K562 (cell line): ENCODE results near the gene PMM1. TPM values are rescaled to one million over a fixed set of nuclear protein-coding genes. Genes with fewer than 3 reads are reported as not detected.

Source experiments
- CC2D1A ChIP-seq: fragments of 450-650 bp; IDR thresholded peaks from 2 replicates; pipeline ENCODE4 v1.6.1; 2017; ENCODE audit warnings: mild to moderate bottlenecking
- CTBP1 ChIP-seq: fragments of 450-650 bp; IDR thresholded peaks from 2 replicates; pipeline ENCODE4 v1.6.1; 2016; ENCODE audit warnings: borderline replicate concordance
- E2F1 ChIP-seq: sonication (generic); formaldehyde crosslinking; IDR thresholded peaks from 2 replicates; pipeline ENCODE4 v1.8.1; 2023; ENCODE audit warnings: mild to moderate bottlenecking, missing genetic modification reagents, moderate library complexity
- EWSR1 ChIP-seq: fragments of 450-650 bp; IDR thresholded peaks from 2 replicates; pipeline ENCODE4 v1.6.1; 2018; ENCODE audit warnings: borderline replicate concordance, mild to moderate bottlenecking, low read depth, moderate library complexity; ENCODE audit not compliant: partially characterized antibody
- EZH2 ChIP-seq: IDR thresholded peaks from 2 replicates; pipeline ENCODE4 v1.6.1; 2012; ENCODE audit warnings: low read depth, mild to moderate bottlenecking, inconsistent platforms, low read length, borderline replicate concordance
- FOXA3 ChIP-seq, 2 experiments: fragments of 450-650 bp in 1 of 2; sonication (generic) in 1 of 2; formaldehyde crosslinking; IDR thresholded peaks in 1 of 2; conservative IDR thresholded peaks in 1 of 2; 2 replicates each; pipeline versions ENCODE4 v1.4.0 to v1.8.0; 2020 to 2022; ENCODE audit warnings: mild to moderate bottlenecking in 2 of 2, missing genetic modification reagents in 1 of 2
- FUS ChIP-seq: fragments of 200-400 bp; formaldehyde crosslinking; optimal IDR thresholded peaks from 2 replicates; pipeline ENCODE3; 2017; ENCODE audit warnings: low read depth, low read length
- HDGF ChIP-seq: fragments of 450-650 bp; IDR thresholded peaks from 2 replicates; pipeline ENCODE4 v1.6.1; 2016
- HNRNPL ChIP-seq: fragments of 200-400 bp; formaldehyde crosslinking; IDR thresholded peaks from 2 replicates; pipeline ENCODE4 v1.6.1; 2017; ENCODE audit warnings: low read depth, mild to moderate bottlenecking, low read length
- JUNB ChIP-seq: fragments of 450-650 bp; formaldehyde crosslinking; conservative IDR thresholded peaks from 2 replicates; pipeline ENCODE4 v1.4.0; 2020; ENCODE audit warnings: mild to moderate bottlenecking
- MTA3 ChIP-seq: fragments of 450-650 bp; formaldehyde crosslinking; IDR thresholded peaks from 2 replicates; pipeline ENCODE4 v1.6.1; 2017; ENCODE audit warnings: mild to moderate bottlenecking, borderline replicate concordance
- NFIX ChIP-seq: fragments of 250-450 bp; sonication (Bioruptor Pico); IDR thresholded peaks from 2 replicates; pipeline ENCODE4 v1.4.0; 2020; ENCODE audit warnings: low read depth, mild to moderate bottlenecking, moderate library complexity
- NFRKB ChIP-seq: fragments of 450-650 bp; IDR thresholded peaks from 2 replicates; pipeline ENCODE4 v1.6.1; 2016; ENCODE audit warnings: low read depth
- NR1H2 ChIP-seq: sonication (generic); formaldehyde crosslinking; IDR thresholded peaks from 2 replicates; pipeline ENCODE4 v1.4.0; 2020; ENCODE audit warnings: mild to moderate bottlenecking, missing genetic modification reagents
- POLR2A ChIP-seq: fragments of 450-650 bp; conservative IDR thresholded peaks from 2 replicates; pipeline ENCODE4 v1.6.1; 2016
- POLR2AphosphoS2 ChIP-seq: IDR thresholded peaks from 2 replicates; pipeline ENCODE4 v1.6.1; 2012; ENCODE audit warnings: low read length, improper control_type of control experiment
- SNRNP70 ChIP-seq: fragments of 200-400 bp; formaldehyde crosslinking; optimal IDR thresholded peaks from 2 replicates; pipeline ENCODE3; 2017; ENCODE audit warnings: low read depth, low read length
- ZC3H4 ChIP-seq: sonication (generic); formaldehyde crosslinking; IDR thresholded peaks from 2 replicates; pipeline ENCODE4 v1.9.0; 2021; ENCODE audit warnings: missing genetic modification reagents, borderline replicate concordance
- ZFX ChIP-seq: sonication (generic); formaldehyde crosslinking; IDR thresholded peaks from 2 replicates; pipeline ENCODE4 v1.8.0; 2022; ENCODE audit warnings: mild to moderate bottlenecking, missing genetic modification reagents, moderate library complexity
- ZMIZ1 ChIP-seq, 2 experiments: fragments of 150-350 bp in 1 of 2; IDR thresholded peaks; 2 replicates each; pipeline ENCODE4 v1.6.1; 2012 to 2016; ENCODE audit warnings: low read depth in 2 of 2, low read length in 2 of 2, mild to moderate bottlenecking in 1 of 2, moderate library complexity in 1 of 2
- polyA plus RNA-seq, 8 experiments: library from polyadenylated mRNA; depleted of rRNA in 4 of 8; stranded (reverse) in 5 of 8; unstranded in 3 of 8; fragments of >200 nt; fragmentation: Nextera tagmentation in 2 of 8; fragmentation: Illumina TruSeq in 1 of 8; extraction: Ambion mirVana in 2 of 8; extraction: Trizol in 1 of 8; gene quantifications; 2 replicates each; pipeline versions ENCODE4 v1.2.1 to v1.2.3, GENCODE V29; 2011 to 2014; ENCODE audit warnings: inconsistent platforms in 1 of 8, missing spikeins in 1 of 8
- total RNA-seq, 7 experiments: library from RNA; depleted of rRNA in 6 of 7; stranded (reverse); fragments of >200 nt in 6 of 7; fragmentation: Illumina TruSeq in 2 of 7; extraction: Trizol in 2 of 7; gene quantifications; 2 replicates each; pipeline versions ENCODE4 v1.2.1 to v1.2.3, GENCODE V29; 2011 to 2021; ENCODE audit warnings: low replicate concordance in 1 of 7
- TF ChIP-seq, protein P1 (sequence below), 2 experiments: fragments of 450-650 bp in 1 of 2; sonication (generic) in 1 of 2; formaldehyde crosslinking; conservative IDR thresholded peaks; 2 replicates each; pipeline versions ENCODE4 v1.4.0 to v1.8.1; 2020 to 2022; ENCODE audit warnings: mild to moderate bottlenecking in 1 of 2, missing genetic modification reagents in 1 of 2
- TF ChIP-seq, protein P2 (sequence below): fragments of 450-650 bp; formaldehyde crosslinking; IDR thresholded peaks from 2 replicates; pipeline ENCODE4 v1.4.0; 2020; ENCODE audit warnings: mild to moderate bottlenecking, moderate library complexity

Gene PMM1
- total and polyA plus RNA-seq, 9 of the 15 experiments (the other 6 are each of a cell fraction or from before 2014, with no cell fraction given): 10.2 to 31.7 (median 20.3) TPM

DNA sequence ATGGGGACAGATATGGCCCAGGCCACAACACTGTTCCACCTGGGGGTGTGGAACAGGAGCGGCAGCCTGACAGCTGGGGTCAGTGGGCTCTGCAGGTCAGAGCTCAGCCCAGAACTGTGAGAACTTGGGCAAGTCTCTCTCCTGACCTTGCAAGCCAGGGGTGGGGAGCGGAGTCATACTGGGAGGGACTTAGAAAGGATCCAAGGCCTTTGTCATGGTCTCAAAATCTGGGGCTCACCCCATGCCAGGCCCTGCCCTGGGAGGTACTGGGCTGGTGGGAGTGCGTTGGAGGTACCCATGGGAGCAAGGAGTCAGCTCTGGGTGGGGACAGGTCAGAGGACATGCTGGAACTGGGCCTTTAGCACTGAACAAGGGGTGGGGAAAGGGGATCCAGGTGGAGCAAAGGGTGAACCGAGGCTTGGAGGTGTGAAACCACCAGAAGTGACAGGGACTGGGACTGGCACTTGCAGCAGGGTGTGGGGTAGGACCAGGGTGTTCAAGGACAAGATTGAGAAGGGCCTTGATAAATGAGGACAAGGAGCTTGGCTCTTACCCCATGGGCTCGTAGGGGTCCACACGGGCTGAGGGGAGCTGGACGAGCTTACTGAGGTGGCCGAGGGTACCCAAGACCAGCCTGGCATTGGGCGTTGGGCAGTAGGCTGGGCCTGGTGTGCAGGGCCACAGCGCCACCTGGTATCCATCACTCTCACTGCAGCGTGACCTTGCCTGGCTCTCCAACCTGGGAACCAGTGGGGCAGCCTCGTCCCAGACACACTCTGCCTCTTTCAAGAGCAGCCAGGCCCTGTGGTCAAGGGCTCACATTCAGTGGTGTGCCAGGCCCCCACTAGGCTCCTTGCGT, 7.4 kb upstream of the PMM1 start (continued):
- TF ChIP-seq EZH2 (no peak), ZMIZ1 (IDR thresholded peaks at IDR 0.05; ENCODE audit: low read depth in 2 of 2, low read length in 2 of 2) (no peak), CTBP1 (peak; percentile 35; the same call in 1 of the 2 replicates), NFIX (no peak), NR1H2 (CRISPR knock-in tag) (no peak), NFRKB (no peak), EWSR1 (no peak), SNRNP70 (no peak), FOXA3 (CRISPR knock-in tag; conservative IDR thresholded peaks at IDR 0.05 in 1 of 2, IDR thresholded peaks at IDR 0.05 in 1 of 2) (no peak), HDGF (peak; percentile 66; the same call in 1 of the 2 replicates), MTA3 (peak; percentile 60; the same call in 1 of the 2 replicates), JUNB (no peak), ZC3H4 (CRISPR knock-in tag) (peak; percentile 61; the same call in 1 of the 2 replicates), ZFX (peak; percentile 52), E2F1 (CRISPR knock-in tag) (no peak), HNRNPL (peak; percentile 78; the same call in 1 of the 2 replicates), CC2D1A (peak; percentile 67; the same call in 1 of the 2 replicates), FUS (no peak), POLR2AphosphoS2 (no peak), POLR2A (peak; percentile 47; the same call in 1 of the 2 replicates)
- TF ChIP-seq, protein P1, sequence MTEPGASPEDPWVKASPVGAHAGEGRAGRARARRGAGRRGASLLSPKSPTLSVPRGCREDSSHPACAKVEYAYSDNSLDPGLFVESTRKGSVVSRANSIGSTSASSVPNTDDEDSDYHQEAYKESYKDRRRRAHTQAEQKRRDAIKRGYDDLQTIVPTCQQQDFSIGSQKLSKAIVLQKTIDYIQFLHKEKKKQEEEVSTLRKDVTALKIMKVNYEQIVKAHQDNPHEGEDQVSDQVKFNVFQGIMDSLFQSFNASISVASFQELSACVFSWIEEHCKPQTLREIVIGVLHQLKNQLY (CRISPR knock-in tag; conservative IDR thresholded peaks at IDR 0.05): no peak
- TF ChIP-seq, protein P2, sequence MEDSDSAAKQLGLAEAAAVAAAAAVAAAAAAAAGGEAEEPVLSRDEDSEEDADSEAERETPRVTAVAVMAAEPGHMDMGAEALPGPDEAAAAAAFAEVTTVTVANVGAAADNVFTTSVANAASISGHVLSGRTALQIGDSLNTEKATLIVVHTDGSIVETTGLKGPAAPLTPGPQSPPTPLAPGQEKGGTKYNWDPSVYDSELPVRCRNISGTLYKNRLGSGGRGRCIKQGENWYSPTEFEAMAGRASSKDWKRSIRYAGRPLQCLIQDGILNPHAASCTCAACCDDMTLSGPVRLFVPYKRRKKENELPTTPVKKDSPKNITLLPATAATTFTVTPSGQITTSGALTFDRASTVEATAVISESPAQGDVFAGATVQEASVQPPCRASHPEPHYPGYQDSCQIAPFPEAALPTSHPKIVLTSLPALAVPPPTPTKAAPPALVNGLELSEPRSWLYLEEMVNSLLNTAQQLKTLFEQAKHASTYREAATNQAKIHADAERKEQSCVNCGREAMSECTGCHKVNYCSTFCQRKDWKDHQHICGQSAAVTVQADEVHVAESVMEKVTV (CRISPR knock-in tag): peak; percentile 42; the same call in 1 of the 2 replicates
